K562 (cell line): ENCODE results near the gene RDM1. TPM values are rescaled to one million over a fixed set of nuclear protein-coding genes. Genes with fewer than 3 reads are reported as not detected.

Experiments
- ARID3B ChIP-seq: fragments of 250-450 bp; sonication (Bioruptor Pico); IDR thresholded peaks from 2 replicates; pipeline ENCODE4 v1.4.0; 2020; ENCODE audit warnings: borderline replicate concordance
- ATF2 ChIP-seq: sonication (generic); formaldehyde crosslinking; IDR thresholded peaks from 2 replicates; pipeline ENCODE4 v1.8.1; 2022; ENCODE audit warnings: missing genetic modification reagents
- CREB3L1 ChIP-seq: fragments of 450-650 bp; IDR thresholded peaks from 2 replicates; pipeline ENCODE4 v1.6.1; 2014; ENCODE audit warnings: low read depth, mild to moderate bottlenecking, moderate library complexity, borderline replicate concordance
- ETV1 ChIP-seq: fragments of 450-650 bp; conservative IDR thresholded peaks from 2 replicates; pipeline ENCODE4 v1.6.1; 2016; ENCODE audit warnings: missing genetic modification characterization, control low read depth, low read depth, missing compliant biosample characterization
- LEF1 ChIP-seq: fragments of 450-650 bp; IDR thresholded peaks from 2 replicates; pipeline ENCODE4 v1.6.1; 2016; ENCODE audit warnings: mild to moderate bottlenecking
- MEIS2 ChIP-seq: fragments of 450-650 bp; IDR thresholded peaks from 2 replicates; pipeline ENCODE4 v1.6.1; 2014; ENCODE audit warnings: mild to moderate bottlenecking; ENCODE audit not compliant: partially characterized antibody
- NBN ChIP-seq: fragments of 450-650 bp; IDR thresholded peaks from 2 replicates; pipeline ENCODE4 v1.6.1; 2016; ENCODE audit warnings: low read depth, mild to moderate bottlenecking
- PPARD ChIP-seq: fragments of 250-450 bp; sonication (Bioruptor Pico); IDR thresholded peaks from 2 replicates; pipeline ENCODE4 v1.8.0; 2022; ENCODE audit warnings: inconsistent platforms, mild to moderate bottlenecking, moderate library complexity
- SAFB ChIP-seq: fragments of 200-400 bp; formaldehyde crosslinking; IDR thresholded peaks from 2 replicates; pipeline ENCODE4 v1.6.1; 2017; ENCODE audit warnings: low read depth, low read length, borderline replicate concordance
- SMARCA4 ChIP-seq: fragments of 450-650 bp; IDR thresholded peaks from 2 replicates; pipeline ENCODE4 v1.6.1; 2016
- SMARCC2 ChIP-seq: fragments of 450-650 bp; IDR thresholded peaks from 2 replicates; pipeline ENCODE4 v1.6.1; 2017; ENCODE audit warnings: antibody characterized with exemption, moderate library complexity, mild to moderate bottlenecking, low read depth
- TEAD4 ChIP-seq, 2 experiments: sonication (generic) in 1 of 2; formaldehyde crosslinking in 1 of 2; IDR thresholded peaks; 2 replicates each; pipeline versions ENCODE4 v1.6.1 to v1.8.0; 2012 to 2022; ENCODE audit warnings: borderline replicate concordance in 1 of 2, inconsistent platforms in 1 of 2, low read length in 1 of 2, mild to moderate bottlenecking in 1 of 2, missing genetic modification reagents in 1 of 2
- THRAP3 ChIP-seq: fragments of 450-650 bp; IDR thresholded peaks from 2 replicates; pipeline ENCODE4 v1.6.1; 2016; ENCODE audit warnings: mild to moderate bottlenecking, inconsistent platforms, borderline replicate concordance
- ZNF175 ChIP-seq: fragments of 200-800 bp; sonication (Bioruptor generic); IDR thresholded peaks from 2 replicates; pipeline ENCODE4 v1.6.1; 2016; ENCODE audit warnings: low read depth, mild to moderate bottlenecking, missing genetic modification characterization, missing compliant biosample characterization
- polyA plus RNA-seq, 8 experiments: library from polyadenylated mRNA; depleted of rRNA in 4 of 8; stranded (reverse) in 5 of 8; unstranded in 3 of 8; fragments of >200 nt; fragmentation: Nextera tagmentation in 2 of 8; fragmentation: Illumina TruSeq in 1 of 8; extraction: Ambion mirVana in 2 of 8; extraction: Trizol in 1 of 8; gene quantifications; 2 replicates each; pipeline versions ENCODE4 v1.2.1 to v1.2.3, GENCODE V29; 2011 to 2014; ENCODE audit warnings: inconsistent platforms in 1 of 8, missing spikeins in 1 of 8
- total RNA-seq, 7 experiments: library from RNA; depleted of rRNA in 6 of 7; stranded (reverse); fragments of >200 nt in 6 of 7; fragmentation: Illumina TruSeq in 2 of 7; extraction: Trizol in 2 of 7; gene quantifications; 2 replicates each; pipeline versions ENCODE4 v1.2.1 to v1.2.3, GENCODE V29; 2011 to 2021; ENCODE audit warnings: low replicate concordance in 1 of 7
- TF ChIP-seq, protein P1 (sequence below), 2 experiments: fragments of 450-650 bp; conservative IDR thresholded peaks; 2 replicates each; pipeline ENCODE4 v1.6.1; 2017; ENCODE audit warnings: mild to moderate bottlenecking in 2 of 2, moderate library complexity in 2 of 2
- TF ChIP-seq, protein P2 (sequence below), 2 experiments: fragments of 150-350 bp in 1 of 2; IDR thresholded peaks; 2 replicates each; pipeline ENCODE4 v1.6.1; 2012 to 2016; ENCODE audit warnings: low read depth in 2 of 2, low read length in 2 of 2, mild to moderate bottlenecking in 1 of 2, moderate library complexity in 1 of 2

RDM1 gene
- total and polyA plus RNA-seq, 9 of the 15 experiments (the other 6 are each of a cell fraction or from before 2014, with no cell fraction given) = 2.5 to 11.2 (median 5.4) TPM

GRCh38 chr17:35879773-35880654 is 50.6 kb downstream of the RDM1 start, which contains the start of gene CCL5 (continued):
- TF ChIP-seq CREB3L1 = no peak
- no peak for TF ChIP-seq LEF1
- TF ChIP-seq SMARCA4 = peak; percentile 35; the same call in 1 of the 2 replicates
- TF ChIP-seq MEIS2 = peak; percentile 27
- TF ChIP-seq ETV1 (tag) = peak; percentile 52; the same call in 1 of the 2 replicates
- no peak for TF ChIP-seq NBN
- TF ChIP-seq PPARD (CRISPR knock-in tag) = no peak
- TF ChIP-seq, protein P1, sequence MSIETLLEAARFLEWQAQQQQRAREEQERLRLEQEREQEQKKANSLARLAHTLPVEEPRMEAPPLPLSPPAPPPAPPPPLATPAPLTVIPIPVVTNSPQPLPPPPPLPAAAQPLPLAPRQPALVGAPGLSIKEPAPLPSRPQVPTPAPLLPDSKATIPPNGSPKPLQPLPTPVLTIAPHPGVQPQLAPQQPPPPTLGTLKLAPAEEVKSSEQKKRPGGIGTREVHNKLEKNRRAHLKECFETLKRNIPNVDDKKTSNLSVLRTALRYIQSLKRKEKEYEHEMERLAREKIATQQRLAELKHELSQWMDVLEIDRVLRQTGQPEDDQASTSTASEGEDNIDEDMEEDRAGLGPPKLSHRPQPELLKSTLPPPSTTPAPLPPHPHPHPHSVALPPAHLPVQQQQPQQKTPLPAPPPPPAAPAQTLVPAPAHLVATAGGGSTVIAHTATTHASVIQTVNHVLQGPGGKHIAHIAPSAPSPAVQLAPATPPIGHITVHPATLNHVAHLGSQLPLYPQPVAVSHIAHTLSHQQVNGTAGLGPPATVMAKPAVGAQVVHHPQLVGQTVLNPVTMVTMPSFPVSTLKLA (conservative IDR thresholded peaks at IDR 0.05) = 0 out of 4 replicates have a peak, but pooled peaks of 1 of the 2 experiments have one; percentile 18
- TF ChIP-seq SAFB = no peak
- TF ChIP-seq TEAD4 (IDR thresholded peaks at IDR 0.05; ENCODE audit: low read length) = no peak
- no peak for TF ChIP-seq TEAD4 (CRISPR knock-in tag; IDR thresholded peaks at IDR 0.05; ENCODE audit: borderline replicate concordance)
- no peak for TF ChIP-seq ATF2 (CRISPR knock-in tag)
- TF ChIP-seq THRAP3 = no peak
- no peak for TF ChIP-seq ZNF175 (CRISPR knock-in tag)
- TF ChIP-seq, protein P2, sequence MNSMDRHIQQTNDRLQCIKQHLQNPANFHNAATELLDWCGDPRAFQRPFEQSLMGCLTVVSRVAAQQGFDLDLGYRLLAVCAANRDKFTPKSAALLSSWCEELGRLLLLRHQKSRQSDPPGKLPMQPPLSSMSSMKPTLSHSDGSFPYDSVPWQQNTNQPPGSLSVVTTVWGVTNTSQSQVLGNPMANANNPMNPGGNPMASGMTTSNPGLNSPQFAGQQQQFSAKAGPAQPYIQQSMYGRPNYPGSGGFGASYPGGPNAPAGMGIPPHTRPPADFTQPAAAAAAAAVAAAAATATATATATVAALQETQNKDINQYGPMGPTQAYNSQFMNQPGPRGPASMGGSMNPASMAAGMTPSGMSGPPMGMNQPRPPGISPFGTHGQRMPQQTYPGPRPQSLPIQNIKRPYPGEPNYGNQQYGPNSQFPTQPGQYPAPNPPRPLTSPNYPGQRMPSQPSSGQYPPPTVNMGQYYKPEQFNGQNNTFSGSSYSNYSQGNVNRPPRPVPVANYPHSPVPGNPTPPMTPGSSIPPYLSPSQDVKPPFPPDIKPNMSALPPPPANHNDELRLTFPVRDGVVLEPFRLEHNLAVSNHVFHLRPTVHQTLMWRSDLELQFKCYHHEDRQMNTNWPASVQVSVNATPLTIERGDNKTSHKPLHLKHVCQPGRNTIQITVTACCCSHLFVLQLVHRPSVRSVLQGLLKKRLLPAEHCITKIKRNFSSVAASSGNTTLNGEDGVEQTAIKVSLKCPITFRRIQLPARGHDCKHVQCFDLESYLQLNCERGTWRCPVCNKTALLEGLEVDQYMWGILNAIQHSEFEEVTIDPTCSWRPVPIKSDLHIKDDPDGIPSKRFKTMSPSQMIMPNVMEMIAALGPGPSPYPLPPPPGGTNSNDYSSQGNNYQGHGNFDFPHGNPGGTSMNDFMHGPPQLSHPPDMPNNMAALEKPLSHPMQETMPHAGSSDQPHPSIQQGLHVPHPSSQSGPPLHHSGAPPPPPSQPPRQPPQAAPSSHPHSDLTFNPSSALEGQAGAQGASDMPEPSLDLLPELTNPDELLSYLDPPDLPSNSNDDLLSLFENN (IDR thresholded peaks at IDR 0.05; ENCODE audit: low read depth in 2 of 2, low read length in 2 of 2) = no peak
- no peak for TF ChIP-seq ARID3B
- TF ChIP-seq SMARCC2 = 0 out of 2 replicates have a peak, but pooled peaks have one; percentile 31
